ENCODE data around the gene AUTS2.

Gene AUTS2

DNA sequence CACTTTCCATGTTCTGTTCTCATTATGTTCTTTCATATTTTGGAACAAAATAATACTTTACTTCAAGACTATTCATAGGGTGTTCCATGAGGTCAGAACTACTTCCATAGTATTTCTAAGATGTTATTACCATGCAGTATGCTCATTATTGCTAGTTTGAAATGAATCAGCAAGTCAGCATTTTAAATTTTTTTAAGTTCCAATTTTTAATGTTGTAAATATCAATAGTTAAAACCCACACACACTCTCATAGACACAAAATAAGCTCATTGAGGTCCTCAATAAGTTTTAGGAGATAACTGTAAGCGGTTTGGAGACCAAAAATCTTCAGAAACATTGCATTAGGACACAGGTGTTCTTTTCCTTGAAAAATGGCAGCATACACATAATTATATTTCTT lies 550.7 kb downstream of the AUTS2 start:
- Histone ChIP-seq H3K27ac (ENCODE audit: low read depth, low read length) (no peak overlapping the region), H3K36me3 (ENCODE audit: insufficient read depth, low read length) (no peaks in the 10 kb centered on the region), H3K4me1 (ENCODE audit: insufficient read depth, low read length) (peaks cover 13% of the 10 kb centered on the region; the same call in 1 of the 2 replicates), H3K9ac (ENCODE audit: low read depth, low read length) (no peak overlapping the region), H3K4me3 (ENCODE audit: low read length) (no peak overlapping the region), H3K27me3 (ENCODE audit: insufficient read depth, low read length) (no peaks in the 10 kb centered on the region), H3K9me3 (ENCODE audit: insufficient read depth, low read depth, low read length) (0 out of 2 replicates have a peak, but pooled peaks cover 4% of the 10 kb centered on the region)
- 90% methylated on average over 1 of the region's 1 CpG for WGBS

DNA sequence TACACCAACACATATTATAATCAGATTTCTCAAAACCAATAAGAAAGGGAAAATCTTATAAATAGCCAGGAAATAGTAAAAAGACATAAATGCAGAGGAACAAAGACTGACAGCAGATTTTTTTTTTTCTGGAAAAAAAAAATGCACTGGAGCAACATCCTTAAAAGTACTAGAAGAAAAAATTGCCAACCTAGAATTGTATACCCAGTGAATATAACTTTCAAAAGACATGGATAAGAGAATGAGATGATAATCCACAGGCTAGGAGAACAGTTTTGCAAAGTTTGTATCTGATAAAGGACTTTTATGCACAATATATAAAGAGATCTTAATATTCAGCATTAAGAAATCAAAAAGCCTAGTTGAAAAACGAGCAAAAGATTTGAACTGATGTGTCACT lies 554.0 kb downstream of the AUTS2 start:
- Histone ChIP-seq H3K9me3 (ENCODE audit: insufficient read depth, low read depth, low read length) (0 out of 2 replicates have a peak, but pooled peaks cover 4% of the 10 kb centered on the region), H3K27me3 (ENCODE audit: insufficient read depth, low read length) (no peaks in the 10 kb centered on the region), H3K4me3 (ENCODE audit: low read length) (no peak overlapping the region), H3K36me3 (ENCODE audit: insufficient read depth, low read length) (no peaks in the 10 kb centered on the region), H3K4me1 (ENCODE audit: insufficient read depth, low read length) (peaks cover 16% of the 10 kb centered on the region; the same call in 1 of the 2 replicates), H3K9ac (ENCODE audit: low read depth, low read length) (no peak overlapping the region), H3K27ac (ENCODE audit: low read depth, low read length) (no peak overlapping the region)
- no CpG with 5 or more reads among the region's 1 CpG for WGBS

DNA sequence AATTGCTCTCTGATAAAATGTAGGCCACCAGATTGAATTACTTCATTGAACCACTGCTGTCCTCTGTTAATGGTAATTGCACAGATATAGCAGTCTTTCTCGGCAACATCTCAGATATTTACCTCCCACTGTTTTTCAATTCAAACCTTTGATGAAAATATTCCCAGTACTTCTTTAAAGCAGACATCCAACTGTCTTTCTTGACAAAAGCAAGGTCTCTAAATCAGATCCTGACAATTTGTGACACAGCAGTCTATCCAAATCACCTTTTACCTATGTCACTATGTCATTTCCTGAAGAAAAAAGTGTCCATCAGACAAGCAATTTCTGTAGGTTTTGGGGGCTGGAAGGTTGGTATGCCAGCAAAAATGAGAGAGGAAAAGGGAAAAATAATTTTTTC lies 555.7 kb downstream of the AUTS2 start:
- 92% methylated on average over 1 of the region's 1 CpG for WGBS
- Histone ChIP-seq H3K9me3 (ENCODE audit: insufficient read depth, low read depth, low read length) (0 out of 2 replicates have a peak, but pooled peaks cover 4% of the 10 kb centered on the region), H3K27ac (ENCODE audit: low read depth, low read length) (no peak overlapping the region), H3K36me3 (ENCODE audit: insufficient read depth, low read length) (no peaks in the 10 kb centered on the region), H3K9ac (ENCODE audit: low read depth, low read length) (no peak overlapping the region), H3K27me3 (ENCODE audit: insufficient read depth, low read length) (no peaks in the 10 kb centered on the region), H3K4me1 (ENCODE audit: insufficient read depth, low read length) (peaks cover 16% of the 10 kb centered on the region; the same call in 1 of the 2 replicates), H3K4me3 (ENCODE audit: low read length) (no peak overlapping the region)

DNA sequence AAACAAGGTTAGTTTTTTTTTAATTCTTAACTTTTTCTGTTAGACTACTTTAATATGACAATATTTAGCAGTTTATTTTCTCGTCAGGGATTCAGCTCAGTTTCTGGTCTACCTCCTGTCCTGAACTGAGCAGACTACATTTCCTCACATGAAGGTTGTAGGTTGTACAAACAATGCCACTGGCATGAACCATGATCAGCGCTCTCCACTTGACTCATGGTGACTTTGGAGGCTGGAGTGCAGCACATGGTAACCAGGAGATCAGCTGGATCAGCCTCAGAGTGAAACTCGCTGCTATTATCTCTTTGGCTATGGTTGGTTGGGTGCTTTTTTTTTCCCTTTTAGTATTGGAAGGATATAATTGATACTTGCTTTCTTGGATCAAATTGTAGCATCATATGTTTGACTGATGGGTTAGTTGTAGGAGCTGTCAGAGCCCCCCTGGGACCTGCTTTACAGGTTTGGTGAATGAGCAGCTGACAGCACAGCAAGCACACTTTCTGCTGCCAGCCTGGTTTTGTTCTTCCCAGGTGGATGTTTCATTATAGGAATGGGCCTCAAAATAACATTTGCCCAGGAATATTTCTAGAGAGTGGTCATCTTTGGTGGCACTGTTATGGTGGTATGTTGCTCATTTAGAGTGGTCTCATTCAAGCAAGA lies 556.4 kb downstream of the AUTS2 start:
- Histone ChIP-seq H3K4me1 (ENCODE audit: insufficient read depth, low read length) (peaks cover 16% of the 10 kb centered on the region; the same call in 1 of the 2 replicates), H3K36me3 (ENCODE audit: insufficient read depth, low read length) (no peaks in the 10 kb centered on the region), H3K9ac (ENCODE audit: low read depth, low read length) (no peak overlapping the region), H3K27me3 (ENCODE audit: insufficient read depth, low read length) (no peaks in the 10 kb centered on the region), H3K27ac (ENCODE audit: low read depth, low read length) (no peak overlapping the region), H3K4me3 (ENCODE audit: low read length) (no peak overlapping the region), H3K9me3 (ENCODE audit: insufficient read depth, low read depth, low read length) (0 out of 2 replicates have a peak, but pooled peaks cover 4% of the 10 kb centered on the region)
- WGBS: 92% methylated on average over 3 of the region's 3 CpGs

DNA sequence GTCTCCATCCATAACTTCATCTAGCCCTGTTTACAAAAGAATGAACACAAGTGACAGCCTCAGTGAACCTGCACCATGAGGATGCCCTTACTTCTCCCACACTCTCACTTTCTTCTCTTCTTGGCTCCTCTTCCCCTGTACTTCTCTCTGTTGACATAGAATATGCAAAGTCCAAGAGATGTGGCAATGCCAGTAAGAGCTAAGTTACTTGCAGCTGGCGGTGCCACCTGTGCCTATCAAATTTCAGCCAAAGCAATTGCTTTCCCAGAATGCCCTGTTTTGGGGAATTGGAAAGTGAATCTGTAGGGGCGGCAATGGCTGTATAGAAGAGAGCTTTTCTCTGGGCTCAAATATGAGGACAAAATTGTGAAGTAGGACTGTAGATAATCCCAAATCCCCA lies 557.8 kb downstream of the AUTS2 start:
- H3K4me1 ChIP-seq (ENCODE audit: insufficient read depth, low read length): peaks cover 10% of the 10 kb centered on the region; the same call in 1 of the 2 replicates
- no peak overlapping the region for H3K27ac ChIP-seq (ENCODE audit: low read depth, low read length)
- no peak overlapping the region for H3K4me3 ChIP-seq (ENCODE audit: low read length)
- no peaks in the 10 kb centered on the region for H3K36me3 ChIP-seq (ENCODE audit: insufficient read depth, low read length)
- H3K9ac ChIP-seq (ENCODE audit: low read depth, low read length): no peak overlapping the region
- no peaks in the 10 kb centered on the region for H3K27me3 ChIP-seq (ENCODE audit: insufficient read depth, low read length)
- 91% methylated on average over 2 of the region's 2 CpGs for WGBS
- H3K9me3 ChIP-seq (ENCODE audit: insufficient read depth, low read depth, low read length): 0 out of 2 replicates have a peak, but pooled peaks cover 4% of the 10 kb centered on the region

DNA sequence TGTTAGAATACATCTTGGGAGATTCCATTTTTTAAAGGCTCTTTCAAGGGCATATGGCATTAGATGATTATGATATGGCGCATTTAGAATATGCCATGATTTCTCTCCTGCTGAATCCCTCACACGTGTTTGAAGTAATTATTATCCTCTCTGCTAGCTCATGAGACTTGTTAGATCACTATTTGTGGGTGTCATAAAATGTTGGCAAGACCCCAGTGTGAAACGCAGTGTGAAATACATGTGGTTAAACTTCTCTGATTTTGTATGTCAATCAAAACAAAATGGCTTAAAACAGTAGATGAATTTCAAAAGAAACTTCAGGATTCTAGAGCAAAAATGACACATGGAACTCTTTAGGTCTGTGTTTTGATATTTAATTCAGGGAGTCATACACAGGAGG lies 560.8 kb downstream of the AUTS2 start:
- no peaks in the 10 kb centered on the region for H3K9me3 ChIP-seq (ENCODE audit: insufficient read depth, low read depth, low read length)
- no peak overlapping the region for H3K27ac ChIP-seq (ENCODE audit: low read depth, low read length)
- no peaks in the 10 kb centered on the region for H3K36me3 ChIP-seq (ENCODE audit: insufficient read depth, low read length)
- no peaks in the 10 kb centered on the region for H3K27me3 ChIP-seq (ENCODE audit: insufficient read depth, low read length)
- no peak overlapping the region for H3K9ac ChIP-seq (ENCODE audit: low read depth, low read length)
- H3K4me1 ChIP-seq (ENCODE audit: insufficient read depth, low read length): peaks cover 16% of the 10 kb centered on the region
- no peak overlapping the region for H3K4me3 ChIP-seq (ENCODE audit: low read length)
- 98% methylated on average over 3 of the region's 3 CpGs for WGBS

DNA sequence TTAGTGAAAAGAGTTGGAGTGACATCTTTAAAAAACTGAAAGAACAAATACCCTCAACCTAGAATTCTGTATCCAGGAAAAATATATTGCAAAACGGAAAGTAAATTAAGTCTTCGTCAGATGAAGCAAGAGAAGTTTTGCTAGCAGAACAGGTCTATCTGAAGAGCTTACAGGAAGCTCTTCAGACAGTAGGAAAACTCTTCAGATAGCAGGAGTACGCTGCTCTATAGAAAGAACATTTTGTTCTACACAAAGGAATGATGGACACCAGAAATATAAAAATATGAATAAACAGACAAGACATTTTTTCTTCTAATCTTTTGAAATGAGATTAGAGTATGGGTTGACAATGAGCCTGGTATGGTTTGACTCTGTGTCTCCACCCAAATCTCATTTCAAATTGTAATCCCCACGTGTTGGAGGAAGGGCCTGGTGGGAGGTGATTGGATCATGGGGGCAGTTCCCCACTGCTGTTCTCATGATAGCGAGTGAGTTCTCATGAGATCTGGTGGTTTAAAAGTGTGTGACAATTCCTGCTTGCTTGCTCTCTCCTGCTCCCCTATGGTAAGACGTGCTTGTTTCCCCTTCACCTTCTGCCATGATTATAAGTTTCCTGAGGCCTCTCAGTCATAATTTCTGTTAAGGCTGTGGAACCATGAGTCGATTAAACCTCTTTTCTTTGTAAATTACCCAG lies 567.3 kb downstream of the AUTS2 start:
- Histone ChIP-seq H3K9me3 (ENCODE audit: insufficient read depth, low read depth, low read length) (no peaks in the 10 kb centered on the region; the same call in 1 of the 2 replicates), H3K27me3 (ENCODE audit: insufficient read depth, low read length) (no peaks in the 10 kb centered on the region), H3K9ac (ENCODE audit: low read depth, low read length) (no peak overlapping the region), H3K36me3 (ENCODE audit: insufficient read depth, low read length) (no peaks in the 10 kb centered on the region), H3K4me1 (ENCODE audit: insufficient read depth, low read length) (peaks cover 16% of the 10 kb centered on the region), H3K27ac (ENCODE audit: low read depth, low read length) (no peak overlapping the region), H3K4me3 (ENCODE audit: low read length) (no peak overlapping the region)
- 95% methylated on average over 5 of the region's 7 CpGs for WGBS

DNA sequence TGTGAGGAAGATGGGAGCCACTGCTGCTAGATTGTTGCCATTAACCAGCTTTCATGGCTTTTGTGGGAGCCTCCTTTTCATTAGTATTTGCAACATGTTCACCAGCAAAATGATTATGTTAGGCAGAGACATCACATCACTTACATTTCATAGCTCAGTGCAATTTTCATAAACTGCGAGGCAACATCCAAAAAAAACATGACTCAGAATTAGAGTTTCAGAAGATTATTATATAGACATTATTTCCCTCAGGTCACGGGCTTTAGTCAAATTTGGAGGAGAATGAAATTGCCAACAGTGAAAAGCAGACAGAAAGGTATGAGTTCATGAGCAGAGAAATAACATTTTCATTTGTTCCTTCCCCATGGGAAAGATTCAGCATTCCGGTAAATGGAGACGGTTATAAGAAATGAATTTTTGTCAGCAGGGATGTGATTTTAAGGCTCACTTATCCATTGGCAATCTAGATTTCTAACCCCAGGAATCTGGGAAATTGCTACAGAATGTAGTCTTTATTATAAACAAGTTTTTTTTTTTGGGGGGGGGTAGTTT lies 573.2 kb downstream of the AUTS2 start:
- H3K9ac ChIP-seq (ENCODE audit: low read depth, low read length): no peak overlapping the region
- no peaks in the 10 kb centered on the region; the same call in 1 of the 2 replicates for H3K9me3 ChIP-seq (ENCODE audit: insufficient read depth, low read depth, low read length)
- H3K27me3 ChIP-seq (ENCODE audit: insufficient read depth, low read length): no peaks in the 10 kb centered on the region
- 0 out of 2 replicates have a peak, but pooled peaks cover 5% of the 10 kb centered on the region for H3K4me1 ChIP-seq (ENCODE audit: insufficient read depth, low read length)
- no peak overlapping the region for H3K27ac ChIP-seq (ENCODE audit: low read depth, low read length)
- no peaks in the 10 kb centered on the region for H3K36me3 ChIP-seq (ENCODE audit: insufficient read depth, low read length)
- 92% methylated on average over 2 of the region's 4 CpGs for WGBS
- H3K4me3 ChIP-seq (ENCODE audit: low read length): no peak overlapping the region

DNA sequence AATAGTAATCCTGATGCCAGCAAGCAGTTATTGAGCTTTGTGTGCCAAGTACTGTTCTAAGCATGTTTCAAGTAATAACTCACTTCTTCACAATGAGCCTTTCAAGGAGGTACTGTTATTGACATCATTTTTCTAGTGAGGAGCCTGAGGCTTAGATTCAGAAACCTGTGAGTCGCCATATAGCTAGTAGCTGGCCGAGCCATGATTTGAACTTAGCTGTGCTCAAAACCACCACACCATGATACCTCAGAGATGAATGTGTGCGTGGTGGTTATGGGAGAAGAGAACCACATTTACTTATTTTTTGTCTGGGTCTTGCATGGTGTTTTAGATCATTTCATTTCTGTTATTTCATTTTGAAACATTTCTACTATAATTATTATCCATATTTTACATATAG lies 578.9 kb downstream of the AUTS2 start:
- Histone ChIP-seq H3K27ac (ENCODE audit: low read depth, low read length) (no peak overlapping the region), H3K4me3 (ENCODE audit: low read length) (no peak overlapping the region), H3K36me3 (ENCODE audit: insufficient read depth, low read length) (no peaks in the 10 kb centered on the region), H3K9me3 (ENCODE audit: insufficient read depth, low read depth, low read length) (no peaks in the 10 kb centered on the region), H3K4me1 (ENCODE audit: insufficient read depth, low read length) (peaks cover 18% of the 10 kb centered on the region; the same call in 1 of the 2 replicates), H3K27me3 (ENCODE audit: insufficient read depth, low read length) (no peaks in the 10 kb centered on the region), H3K9ac (ENCODE audit: low read depth, low read length) (no peak overlapping the region)
- WGBS: 91% methylated on average over 2 of the region's 3 CpGs

DNA sequence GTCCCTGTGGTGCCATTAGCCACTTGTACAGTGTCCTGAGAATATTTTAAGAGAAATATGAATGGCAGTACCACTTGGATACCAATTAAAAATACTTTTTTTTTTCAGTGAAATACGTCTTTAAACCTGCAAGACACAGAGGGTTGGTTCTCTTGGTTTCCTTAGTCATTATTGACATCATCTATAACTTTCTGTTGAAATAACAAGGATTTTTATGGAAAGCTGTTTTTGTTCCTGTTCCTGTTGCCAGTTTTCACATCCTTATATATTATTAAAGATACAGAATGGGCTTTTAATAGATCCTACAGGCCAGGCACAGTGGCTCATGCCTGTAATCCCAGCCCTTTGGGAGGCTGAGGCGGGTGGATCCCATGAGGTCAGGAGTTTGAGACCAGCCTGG lies 579.9 kb downstream of the AUTS2 start:
- peaks cover 22% of the 10 kb centered on the region; the same call in 1 of the 2 replicates for H3K4me1 ChIP-seq (ENCODE audit: insufficient read depth, low read length)
- H3K36me3 ChIP-seq (ENCODE audit: insufficient read depth, low read length): no peaks in the 10 kb centered on the region
- no peak overlapping the region for H3K4me3 ChIP-seq (ENCODE audit: low read length)
- 100% methylated on average over 1 of the region's 2 CpGs for WGBS
- no peak overlapping the region for H3K27ac ChIP-seq (ENCODE audit: low read depth, low read length)
- no peaks in the 10 kb centered on the region for H3K9me3 ChIP-seq (ENCODE audit: insufficient read depth, low read depth, low read length)
- no peak overlapping the region for H3K9ac ChIP-seq (ENCODE audit: low read depth, low read length)
- no peaks in the 10 kb centered on the region for H3K27me3 ChIP-seq (ENCODE audit: insufficient read depth, low read length)

DNA sequence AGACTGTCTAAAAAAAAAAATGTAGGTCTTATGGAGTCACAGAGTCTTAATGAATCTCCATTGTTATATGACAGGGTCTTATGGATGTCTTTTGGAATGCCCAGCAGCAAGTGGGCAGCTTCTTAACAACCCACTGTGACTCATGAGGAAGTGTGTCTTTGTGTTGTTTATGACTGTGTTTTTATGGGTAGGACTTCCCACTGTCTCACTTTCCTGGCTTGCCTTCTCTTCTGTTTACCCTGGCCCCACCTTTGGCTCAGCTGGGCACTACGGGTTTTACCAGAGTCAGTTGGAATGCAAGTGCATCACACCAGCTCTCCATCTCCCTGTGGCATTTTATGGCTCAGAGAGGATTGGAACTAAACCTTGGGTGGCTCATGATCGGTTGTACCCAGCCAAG lies 580.5 kb downstream of the AUTS2 start:
- WGBS: 57% methylated on average over 2 of the region's 2 CpGs
- no peak overlapping the region for H3K4me3 ChIP-seq (ENCODE audit: low read length)
- peak overlapping the region; percentile 18; the same call in 1 of the 2 replicates for H3K27ac ChIP-seq (ENCODE audit: low read depth, low read length)

More for the DNA sequence above, 580.5 kb downstream of the AUTS2 start:
- Histone ChIP-seq H3K4me1 (ENCODE audit: insufficient read depth, low read length) (peaks cover 28% of the 10 kb centered on the region; the same call in 1 of the 2 replicates), H3K36me3 (ENCODE audit: insufficient read depth, low read length) (no peaks in the 10 kb centered on the region), H3K27me3 (ENCODE audit: insufficient read depth, low read length) (no peaks in the 10 kb centered on the region), H3K9me3 (ENCODE audit: insufficient read depth, low read depth, low read length) (no peaks in the 10 kb centered on the region), H3K9ac (ENCODE audit: low read depth, low read length) (no peak overlapping the region)
